Activated T-cell treated with anti-CD3 and anti-CD28 coated beads for 24 hours (primary cell): Measurements from ENCODE around the gene SRRM2.
"Not testable (repeated sequence)": the region's sequence is repeated elsewhere in the genome, so short reads cannot be mapped to it uniquely, and the experiment has no call there.

ENCODE experiments used
- DNase-seq: peaks from one replicate; pipeline ENCODE4 v3.0.0-alpha.2; 2020; ENCODE audit warnings: low read depth

Gene SRRM2

GRCh38 chr16:2715064-2715463 lies 37.4 kb upstream of the SRRM2 start:
- no peak for DNase-seq

GRCh38 chr16:2715519-2715918 lies 36.9 kb upstream of the SRRM2 start:
- DNase-seq: peak; percentile 63

- DNase-seq: no peak
These were observed 36.2 kb upstream of the SRRM2 start for GRCh38 chr16:2715966-2716885.

- no peak for DNase-seq
These were observed 35.5 kb upstream of the SRRM2 start for GRCh38 chr16:2716948-2717347.

GRCh38 chr16:2717383-2718263 lies 34.8 kb upstream of the SRRM2 start:
- no peak for DNase-seq

- no peak for DNase-seq
These were observed 32.9 kb upstream of the SRRM2 start for GRCh38 chr16:2719328-2720063.

- DNase-seq: no peak
These were observed 32.4 kb upstream of the SRRM2 start, which contains the start of gene PRSS27 for GRCh38 chr16:2720064-2720457. TSS of gene PRSS27 (minus strand) at chr16:2720224. CDS start at chr16:2720160, 64 bp downstream.

GRCh38 chr16:2720719-2721633 lies 31.5 kb upstream of the SRRM2 start:
- peak; percentile 83 for DNase-seq

GRCh38 chr16:2721634-2722173 lies 30.7 kb upstream of the SRRM2 start:
- DNase-seq: not testable (repeated sequence)

- DNase-seq: no peak
These were observed 28.3 kb upstream of the SRRM2 start for GRCh38 chr16:2724088-2724676.

GRCh38 chr16:2724816-2725348 lies 27.6 kb upstream of the SRRM2 start:
- DNase-seq: no peak

- DNase-seq: no peak
These were observed 25.5 kb upstream of the SRRM2 start for GRCh38 chr16:2726923-2727322.

GRCh38 chr16:2728034-2728433 lies 24.4 kb upstream of the SRRM2 start:
- DNase-seq: no peak

- DNase-seq: no peak
These were observed 17.5 kb upstream of the SRRM2 start for GRCh38 chr16:2734844-2735515.

GRCh38 chr16:2736476-2737237 lies 15.8 kb upstream of the SRRM2 start:
- DNase-seq: no peak

GRCh38 chr16:2737238-2737605 lies 15.2 kb upstream of the SRRM2 start:
- no peak for DNase-seq

- DNase-seq: no peak
These were observed 14.5 kb upstream of the SRRM2 start for GRCh38 chr16:2737895-2738418.

GRCh38 chr16:2738615-2739014 lies 13.8 kb upstream of the SRRM2 start:
- no peak for DNase-seq
